Tibial artery (tissue), 4 donors: ENCODE results near the gene BBIP1.

Experiments used
- DNase-seq, 2 donors: peaks; one replicate each; pipeline ENCODE4 v3.0.0-alpha.2; 2019
- H3K27ac ChIP-seq, 2 donors: fragments of 200-600 bp; sonication (generic) in 1 of 2; 1 replicate in 1 of 2; 2 replicates in 1 of 2; pipeline ENCODE4 v1.5.1; 2018 to 2019; ENCODE audit warnings: mild to moderate bottlenecking in 1 of 2
- H3K27me3 ChIP-seq, 2 donors: fragments of 200-600 bp; sonication (generic) in 1 of 2; one replicate each; pipeline versions ENCODE4 v1.5.1 to v1.6.0; 2016 to 2019
- H3K36me3 ChIP-seq, 3 donors: fragments of 200-600 bp; sonication (generic) in 2 of 3; one replicate each; pipeline ENCODE4 v1.5.1; 2016 to 2019; ENCODE audit warnings: mild to moderate bottlenecking in 2 of 3
- H3K4me1 ChIP-seq, 4 donors: fragments of 200-600 bp; sonication (generic) in 2 of 4; 1 replicate in 3 of 4; 2 replicates in 1 of 4; pipeline ENCODE4 v1.5.1; 2016 to 2019
- H3K4me3 ChIP-seq, 2 donors: fragments of 200-600 bp; sonication (generic) in 1 of 2; 1 replicate in 1 of 2; 2 replicates in 1 of 2; pipeline ENCODE4 v1.5.1; 2018 to 2019; ENCODE audit warnings: mild to moderate bottlenecking in 2 of 2
- H3K9me3 ChIP-seq, 3 donors: fragments of 200-600 bp; sonication (generic) in 1 of 3; one replicate each; pipeline ENCODE4 v1.5.1; 2016 to 2019
- intact Hi-C: fragments of 100-400 bp; cut with DNase I; formaldehyde crosslinking; loops from one replicate; pipeline ENCODE4 v1.15.0; 2023; ENCODE audit warnings: low total_unique reads
- TF ChIP-seq, protein P1 (sequence below), 2 experiments: fragments of 200-600 bp in 1 of 2; fragments of 450-650 bp in 1 of 2; IDR thresholded peaks; one replicate each; pipeline ENCODE4 v1.5.1; 2017 to 2019; ENCODE audit warnings: antibody characterized with exemption in 2 of 2, mild to moderate bottlenecking in 1 of 2, moderate library complexity in 1 of 2

BBIP1 gene

GRCh38 chr10:110939419-110939818, 20.4 kb upstream of the BBIP1 start:
- no peak for DNase-seq
- H3K4me3 ChIP-seq, result no peak overlapping the region
- H3K4me1 ChIP-seq, result peaks cover 0 to 19% (median 1%) of the 10 kb centered on the region in 4 donors
- peaks cover 5 to 14% (median 5%) of the 10 kb centered on the region in 3 donors for H3K36me3 ChIP-seq
- TF ChIP-seq, protein P1, sequence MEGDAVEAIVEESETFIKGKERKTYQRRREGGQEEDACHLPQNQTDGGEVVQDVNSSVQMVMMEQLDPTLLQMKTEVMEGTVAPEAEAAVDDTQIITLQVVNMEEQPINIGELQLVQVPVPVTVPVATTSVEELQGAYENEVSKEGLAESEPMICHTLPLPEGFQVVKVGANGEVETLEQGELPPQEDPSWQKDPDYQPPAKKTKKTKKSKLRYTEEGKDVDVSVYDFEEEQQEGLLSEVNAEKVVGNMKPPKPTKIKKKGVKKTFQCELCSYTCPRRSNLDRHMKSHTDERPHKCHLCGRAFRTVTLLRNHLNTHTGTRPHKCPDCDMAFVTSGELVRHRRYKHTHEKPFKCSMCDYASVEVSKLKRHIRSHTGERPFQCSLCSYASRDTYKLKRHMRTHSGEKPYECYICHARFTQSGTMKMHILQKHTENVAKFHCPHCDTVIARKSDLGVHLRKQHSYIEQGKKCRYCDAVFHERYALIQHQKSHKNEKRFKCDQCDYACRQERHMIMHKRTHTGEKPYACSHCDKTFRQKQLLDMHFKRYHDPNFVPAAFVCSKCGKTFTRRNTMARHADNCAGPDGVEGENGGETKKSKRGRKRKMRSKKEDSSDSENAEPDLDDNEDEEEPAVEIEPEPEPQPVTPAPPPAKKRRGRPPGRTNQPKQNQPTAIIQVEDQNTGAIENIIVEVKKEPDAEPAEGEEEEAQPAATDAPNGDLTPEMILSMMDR (IDR thresholded peaks at IDR 0.05), result no peak
- H3K9me3 ChIP-seq, result no peaks in the 10 kb centered on the region
- intact Hi-C loops, result no loop called here
- no peaks in the 10 kb centered on the region for H3K27me3 ChIP-seq
- H3K27ac ChIP-seq, result no peak overlapping the region

GRCh38 chr10:110936757-110937156, 17.8 kb upstream of the BBIP1 start:
- TF ChIP-seq, protein P1 (IDR thresholded peaks at IDR 0.05), result no peak
- Histone ChIP-seq H3K27ac (no peak overlapping the region), H3K4me3 (no peak overlapping the region), H3K4me1 (peaks cover 0 to 33% (median 5%) of the 10 kb centered on the region in 4 donors), H3K9me3 (no peaks in the 10 kb centered on the region), H3K27me3 (no peaks in the 10 kb centered on the region), H3K36me3 (peaks cover 0 to 7% (median 5%) of the 10 kb centered on the region in 3 donors)
- intact Hi-C loops, result no loop called here
- DNase-seq, result no peak

DNA sequence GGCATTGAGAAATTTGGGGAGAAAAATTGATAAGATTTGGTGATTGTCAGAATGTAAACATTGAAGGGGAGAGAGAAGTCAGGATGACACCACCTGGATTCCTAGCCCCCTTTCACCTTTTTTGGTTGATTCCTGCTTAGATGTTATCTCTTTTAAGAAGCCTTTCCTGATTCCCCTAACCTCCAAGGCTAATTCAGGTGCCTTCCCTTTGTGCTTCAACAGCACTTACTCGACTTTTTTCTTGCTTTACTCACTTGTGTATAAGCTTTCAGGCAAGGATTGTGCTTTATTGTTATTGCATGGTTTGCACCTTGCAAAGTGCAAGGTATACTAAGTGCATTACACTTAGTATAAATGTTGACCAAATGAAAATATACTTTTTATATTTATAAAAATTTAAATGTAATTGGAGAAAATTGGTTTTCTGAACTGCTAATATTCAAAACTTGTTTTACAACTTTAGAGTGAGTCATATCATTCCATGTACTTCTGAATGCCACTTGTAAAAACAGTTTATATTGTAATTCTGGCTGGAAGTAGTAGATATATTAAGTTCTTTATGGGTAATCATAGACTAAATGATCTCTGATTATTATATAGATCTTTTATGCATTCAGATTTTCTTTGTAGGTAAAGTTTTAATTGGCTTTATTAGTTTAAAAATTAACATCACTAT, 13.7 kb upstream of the BBIP1 start:
- peaks cover 0 to 43% (median 5%) of the 10 kb centered on the region in 4 donors for H3K4me1 ChIP-seq
- TF ChIP-seq, protein P1 (IDR thresholded peaks at IDR 0.05), result no peak
- H3K27me3 ChIP-seq, result no peaks in the 10 kb centered on the region
- no peak for DNase-seq
- no peak overlapping the region for H3K27ac ChIP-seq
- intact Hi-C loops, result no loop called here
- no peaks in the 10 kb centered on the region for H3K9me3 ChIP-seq
- H3K36me3 ChIP-seq, result no peaks in the 10 kb centered on the region
- no peak overlapping the region for H3K4me3 ChIP-seq

DNA sequence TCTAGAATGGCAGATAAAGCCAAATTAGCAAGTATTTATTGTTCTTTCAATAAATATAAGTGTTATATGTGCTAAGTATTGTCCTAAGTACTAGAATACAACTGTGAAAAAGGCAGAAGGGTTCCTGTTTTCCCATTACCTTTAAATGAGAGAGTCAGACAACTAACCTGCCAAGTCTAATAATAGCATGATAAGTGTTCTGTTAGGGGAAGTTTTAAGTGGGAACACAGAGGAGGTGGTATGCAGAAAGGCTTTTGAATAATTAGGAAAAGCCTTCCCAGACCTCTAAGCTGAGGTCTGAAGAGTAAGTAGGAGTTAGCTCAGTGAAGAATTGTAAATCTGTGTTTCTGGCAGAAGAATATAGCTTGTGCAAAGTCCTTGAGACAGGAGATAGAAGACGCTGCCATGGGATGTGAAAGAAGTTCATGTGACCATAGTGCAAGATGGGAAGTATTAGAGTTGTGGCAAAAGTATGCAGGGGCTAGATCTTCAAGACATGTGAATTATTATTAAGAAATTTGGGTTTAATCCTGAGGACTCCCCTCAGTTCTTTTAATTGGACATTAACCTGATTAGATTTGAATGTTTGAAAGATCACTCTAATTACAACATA, 12.9 kb upstream of the BBIP1 start:
- no peak for DNase-seq
- Histone ChIP-seq H3K27ac (no peak overlapping the region), H3K4me1 (peaks cover 0 to 51% (median 5%) of the 10 kb centered on the region in 4 donors), H3K36me3 (no peaks in the 10 kb centered on the region), H3K4me3 (no peak overlapping the region), H3K9me3 (no peaks in the 10 kb centered on the region), H3K27me3 (no peaks in the 10 kb centered on the region)
- intact Hi-C loops, result no loop called here
- TF ChIP-seq, protein P1 (IDR thresholded peaks at IDR 0.05), result no peak

DNA sequence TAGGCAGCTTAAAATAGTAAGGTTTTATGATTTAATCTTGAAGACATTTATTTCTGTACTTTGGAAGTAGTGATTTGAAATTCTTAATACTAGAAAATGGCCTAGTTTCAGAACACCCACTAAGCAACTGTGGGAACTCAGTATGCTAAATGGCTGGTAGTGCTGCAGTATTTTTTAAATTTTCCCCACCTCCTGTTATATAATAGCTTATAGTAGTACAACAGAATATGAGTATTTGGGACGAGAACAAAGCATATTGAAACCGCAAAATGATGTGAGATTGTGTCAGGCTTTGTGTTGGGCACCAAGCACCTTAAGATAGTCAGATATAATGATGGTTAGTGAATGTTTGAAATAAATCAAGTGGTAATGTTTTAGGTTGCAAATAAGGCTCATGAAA, 8.5 kb upstream of the BBIP1 start:
- TF ChIP-seq, protein P1 (IDR thresholded peaks at IDR 0.05), result no peak
- intact Hi-C loops, result no loop called here

More for the DNA sequence above, 8.5 kb upstream of the BBIP1 start:
- Histone ChIP-seq H3K9me3 (no peaks in the 10 kb centered on the region), H3K4me1 (peaks cover 0 to 74% (median 9%) of the 10 kb centered on the region in 4 donors), H3K27ac (no peak overlapping the region), H3K36me3 (no peaks in the 10 kb centered on the region), H3K4me3 (no peak overlapping the region), H3K27me3 (no peaks in the 10 kb centered on the region)
- DNase-seq, result no peak
